Measurements from ENCODE around the gene SLFN12L. TPM values are rescaled to one million over a fixed set of nuclear protein-coding genes. Genes with fewer than 3 reads are reported as not detected.
"Not testable (repeated sequence)": the region's sequence is repeated elsewhere in the genome, so short reads cannot be mapped to it uniquely, and the experiment has no call there.

SLFN12L gene
- total RNA-seq, 4 donors from 2014 or later, result 0.32 to 1.7 (median 1.0) TPM

DNA sequence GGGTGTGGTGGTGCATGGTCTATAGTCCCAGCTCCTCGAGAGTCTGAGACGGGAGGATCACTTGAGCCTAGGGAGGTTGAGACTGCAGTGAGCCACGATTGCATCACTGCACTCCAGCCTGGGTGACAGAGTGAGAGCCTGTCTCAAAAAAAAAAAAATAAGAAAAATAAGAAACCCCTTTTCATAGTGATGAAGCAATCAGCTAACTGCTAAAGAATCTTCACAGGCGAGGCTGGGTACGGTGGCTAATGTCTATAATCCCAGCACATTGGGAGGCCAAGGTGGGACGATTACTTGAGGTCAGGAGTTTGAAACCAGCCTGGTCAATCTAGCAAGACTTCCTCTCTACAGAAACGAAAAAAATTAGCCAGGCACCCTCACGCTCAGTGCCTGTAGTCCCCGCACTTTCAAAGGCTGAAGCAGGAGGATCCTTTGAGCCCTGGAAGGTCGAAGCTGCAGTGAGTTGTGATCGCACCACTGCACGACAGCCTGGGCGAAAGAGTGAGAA, 760 bp downstream of the SLFN12L start:
- 75% methylated on average over 13 of the region's 13 CpGs for WGBS
- H3K4me1 ChIP-seq, result peaks cover 0 to 17% (median 12%) of the 10 kb centered on the region in 4 donors
- no peak overlapping the region for H3K4me3 ChIP-seq

GRCh38 chr17:35535406-35535805, 2.1 kb downstream of the SLFN12L start:
- Histone ChIP-seq H3K4me3 (peak overlapping the region in 1 of 4 donors; percentile 11), H3K4me1 (peaks cover 0 to 17% (median 11%) of the 10 kb centered on the region in 4 donors)
- H3K27me3 ChIP-seq; H3K9me3 ChIP-seq; H3K36me3 ChIP-seq; H3K27ac ChIP-seq (replicated peaks in 1 of 4); DNase-seq (ENCODE audit: extremely low spot score): not testable (repeated sequence)
- intact Hi-C loops (cut with DNase I), result loop anchor here (5.0 kb wide), 1 partner anchor 363 kb away; no protein-coding TSS in a partner anchor
- 90% methylated on average over 9 of the region's 9 CpGs for whole genome bisulfite sequencing

More for the DNA sequence above, 760 bp downstream of the SLFN12L start:
- Histone ChIP-seq H3K27me3 (peaks cover 0 to 12% (median 0%) of the 10 kb centered on the region in 4 donors), H3K36me3 (no peaks in the 10 kb centered on the region), H3K27ac (replicated peaks in 1 of 4) (peak overlapping the region in 3 of 4 donors; percentile 5 to 48 (median 9)), H3K9me3 (no peaks in the 10 kb centered on the region)
- TF ChIP-seq CTCF (IDR thresholded peaks at IDR 0.05) (no peak), POLR2AphosphoS5 (IDR thresholded peaks at IDR 0.05) (no peak), POLR2A (IDR thresholded peaks at IDR 0.05; ENCODE audit: low read depth) (no peak), EP300 (IDR thresholded peaks at IDR 0.05) (no peak)
- DNase-seq (ENCODE audit: extremely low spot score), result no peak
- intact Hi-C loops (cut with DNase I), result loop anchor here (5.0 kb wide), 1 partner anchor 364 kb away; no protein-coding TSS in a partner anchor

DNA sequence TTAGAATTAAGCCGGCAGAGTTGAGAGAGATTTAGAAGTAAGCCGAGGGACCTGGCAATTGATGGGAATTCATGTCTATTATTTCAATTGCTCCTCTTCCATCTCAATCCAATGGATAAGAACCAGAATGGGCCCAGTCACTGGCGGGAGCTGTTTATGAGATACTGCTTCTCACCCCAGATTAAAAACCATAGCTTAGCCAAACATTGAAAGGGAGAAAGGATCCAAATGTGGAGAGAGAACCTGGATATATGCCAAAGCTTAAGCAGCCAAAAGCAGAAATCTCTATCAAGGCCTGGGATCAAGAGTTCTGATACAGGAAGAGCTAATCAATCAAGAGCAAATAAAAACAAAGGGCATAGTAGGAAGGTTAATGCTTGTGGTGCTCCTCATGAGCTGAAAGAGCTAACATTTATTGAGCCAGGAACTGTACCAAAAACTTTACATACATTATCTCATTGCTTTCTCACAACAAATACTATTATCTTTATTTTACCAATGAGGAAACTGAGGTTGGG, 2.8 kb downstream of the SLFN12L start:
- H3K4me1 ChIP-seq, result peaks cover 0 to 15% (median 8%) of the 10 kb centered on the region in 4 donors
- H3K27me3 ChIP-seq, result no peaks in the 10 kb centered on the region
- WGBS, result 52% methylated on average over 3 of the region's 3 CpGs
- no peak overlapping the region for H3K27ac ChIP-seq (replicated peaks in 1 of 4)
- intact Hi-C loops (cut with DNase I), result loop anchor here (5.0 kb wide), 1 partner anchor 362 kb away; no protein-coding TSS in a partner anchor
- no peak for DNase-seq (ENCODE audit: extremely low spot score)
- TF ChIP-seq POLR2AphosphoS5 (IDR thresholded peaks at IDR 0.05) (no peak), EP300 (IDR thresholded peaks at IDR 0.05) (no peak), POLR2A (IDR thresholded peaks at IDR 0.05; ENCODE audit: low read depth) (no peak), CTCF (IDR thresholded peaks at IDR 0.05) (no peak)
- H3K9me3 ChIP-seq, result no peaks in the 10 kb centered on the region
- H3K36me3 ChIP-seq, result no peaks in the 10 kb centered on the region
- H3K4me3 ChIP-seq, result no peak overlapping the region

DNA sequence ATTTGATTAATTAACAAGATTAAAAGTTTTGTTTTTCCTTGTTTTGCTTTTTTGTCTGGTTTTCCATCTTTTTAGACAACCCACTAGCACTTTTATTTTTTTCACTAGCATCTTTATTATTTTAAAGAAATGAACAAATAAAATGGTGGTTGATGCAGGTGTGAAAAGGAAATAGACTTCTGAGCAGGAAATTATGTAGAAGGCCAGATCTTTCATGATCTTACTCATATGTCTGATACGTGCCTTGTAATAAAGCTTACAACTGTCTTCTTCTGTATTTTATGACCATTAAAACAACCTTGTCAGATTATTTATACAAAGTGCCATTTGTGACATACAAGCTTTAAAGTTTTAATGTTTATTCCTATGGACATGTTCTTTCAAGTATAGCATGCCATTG, 6.3 kb downstream of the SLFN12L start:
- no peak overlapping the region for H3K4me3 ChIP-seq
- 53% methylated on average over 1 of the region's 1 CpG for WGBS
- intact Hi-C loops (cut with DNase I), result no loop called here

DNA sequence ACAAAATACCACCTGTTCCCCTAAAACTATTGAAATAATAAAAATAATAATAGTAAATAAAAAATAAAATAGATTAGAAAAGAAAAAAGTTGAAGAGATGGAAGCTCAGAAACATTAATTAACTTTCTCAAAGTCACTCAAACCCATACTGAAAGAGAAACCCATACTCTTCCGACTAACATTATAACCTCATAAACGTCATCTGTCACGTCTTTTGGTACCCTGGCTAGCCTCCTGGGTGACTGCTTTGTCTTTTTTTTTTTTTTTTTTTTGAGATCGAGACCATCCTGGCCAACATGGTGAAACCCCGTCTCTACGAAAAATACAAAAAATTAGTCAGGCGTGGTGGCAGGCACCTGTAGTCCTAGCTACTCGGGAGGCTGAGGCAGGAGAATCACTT, 7.6 kb downstream of the SLFN12L start:
- H3K9me3 ChIP-seq, result no peaks in the 10 kb centered on the region

More for the DNA sequence above, 6.3 kb downstream of the SLFN12L start:
- H3K36me3 ChIP-seq, result no peaks in the 10 kb centered on the region
- no peaks in the 10 kb centered on the region for H3K9me3 ChIP-seq
- no peaks in the 10 kb centered on the region for H3K4me1 ChIP-seq
- DNase-seq (ENCODE audit: extremely low spot score), result no peak
- TF ChIP-seq POLR2AphosphoS5 (IDR thresholded peaks at IDR 0.05), result no peak
- TF ChIP-seq POLR2A (IDR thresholded peaks at IDR 0.05; ENCODE audit: low read depth), result no peak
- no peak for TF ChIP-seq CTCF (IDR thresholded peaks at IDR 0.05)
- H3K27me3 ChIP-seq, result no peaks in the 10 kb centered on the region
- H3K27ac ChIP-seq (replicated peaks in 1 of 4), result no peak overlapping the region

GRCh38 chr17:35529326-35529725, 8.2 kb downstream of the SLFN12L start:
- H3K4me1 ChIP-seq; H3K36me3 ChIP-seq; H3K9me3 ChIP-seq; DNase-seq (ENCODE audit: extremely low spot score); H3K4me3 ChIP-seq; H3K27me3 ChIP-seq; intact Hi-C loops (cut with DNase I); H3K27ac ChIP-seq (replicated peaks in 1 of 4): not testable (repeated sequence)
- 100% methylated on average over 1 of the region's 1 CpG for WGBS

More for the DNA sequence above, 7.6 kb downstream of the SLFN12L start:
- Histone ChIP-seq H3K27me3 (no peaks in the 10 kb centered on the region), H3K36me3 (no peaks in the 10 kb centered on the region), H3K4me1 (no peaks in the 10 kb centered on the region), H3K4me3 (no peak overlapping the region), H3K27ac (replicated peaks in 1 of 4) (no peak overlapping the region)
- WGBS, result 90% methylated on average over 8 of the region's 8 CpGs
- TF ChIP-seq EP300 (IDR thresholded peaks at IDR 0.05), result no peak
- TF ChIP-seq POLR2A (IDR thresholded peaks at IDR 0.05; ENCODE audit: low read depth), result no peak
- no peak for TF ChIP-seq POLR2AphosphoS5 (IDR thresholded peaks at IDR 0.05)
- TF ChIP-seq CTCF (IDR thresholded peaks at IDR 0.05), result no peak
- intact Hi-C loops (cut with DNase I), result no loop called here
- DNase-seq (ENCODE audit: extremely low spot score), result no peak
